ENCODE measurements around the gene WRNIP1.

The WRNIP1 gene

DNA sequence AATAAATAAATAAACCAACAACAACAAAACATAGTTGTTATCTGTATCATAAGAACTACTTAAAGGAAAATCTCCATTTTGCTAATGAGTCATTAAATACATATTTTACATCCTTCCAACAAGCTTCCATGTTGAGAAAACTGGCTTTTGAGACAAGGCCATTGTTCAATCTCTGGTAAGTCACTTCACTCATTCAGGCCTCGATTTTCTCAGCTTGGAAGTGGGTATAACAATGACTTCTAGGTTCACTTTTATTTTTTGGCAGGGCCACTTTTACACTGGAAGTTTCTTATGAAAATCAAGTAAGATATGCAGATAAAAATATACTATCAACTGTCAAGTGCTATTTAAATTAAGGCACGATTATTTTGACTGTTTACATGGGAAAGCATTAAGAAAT is 30.0 kb downstream of the WRNIP1 start:
- no peak for TF ChIP-seq TCF4 (CRISPR knock-in tag; IDR thresholded peaks at IDR 0.05; ENCODE audit: borderline replicate concordance)
- TF ChIP-seq OSR1 (CRISPR knock-in tag; IDR thresholded peaks at IDR 0.05): no peak
- TF ChIP-seq ZNF8 (CRISPR knock-in tag; IDR thresholded peaks at IDR 0.05): no peak
- TF ChIP-seq, protein P1, sequence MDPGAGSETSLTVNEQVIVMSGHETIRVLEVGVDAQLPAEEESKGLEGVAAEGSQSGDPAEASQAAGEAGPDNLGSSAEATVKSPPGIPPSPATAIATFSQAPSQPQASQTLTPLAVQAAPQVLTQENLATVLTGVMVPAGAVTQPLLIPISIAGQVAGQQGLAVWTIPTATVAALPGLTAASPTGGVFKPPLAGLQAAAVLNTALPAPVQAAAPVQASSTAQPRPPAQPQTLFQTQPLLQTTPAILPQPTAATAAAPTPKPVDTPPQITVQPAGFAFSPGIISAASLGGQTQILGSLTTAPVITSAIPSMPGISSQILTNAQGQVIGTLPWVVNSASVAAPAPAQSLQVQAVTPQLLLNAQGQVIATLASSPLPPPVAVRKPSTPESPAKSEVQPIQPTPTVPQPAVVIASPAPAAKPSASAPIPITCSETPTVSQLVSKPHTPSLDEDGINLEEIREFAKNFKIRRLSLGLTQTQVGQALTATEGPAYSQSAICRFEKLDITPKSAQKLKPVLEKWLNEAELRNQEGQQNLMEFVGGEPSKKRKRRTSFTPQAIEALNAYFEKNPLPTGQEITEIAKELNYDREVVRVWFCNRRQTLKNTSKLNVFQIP (CRISPR knock-in tag; IDR thresholded peaks at IDR 0.05; ENCODE audit: borderline replicate concordance, low read depth): no peak
- TF ChIP-seq TOX (CRISPR knock-in tag; IDR thresholded peaks at IDR 0.05; ENCODE audit: borderline replicate concordance): no peak
- TF ChIP-seq PPARA (CRISPR knock-in tag; IDR thresholded peaks at IDR 0.05; ENCODE audit: borderline replicate concordance): no peak
- no peak for TF ChIP-seq ZNF70 (CRISPR knock-in tag; IDR thresholded peaks at IDR 0.05)
- no peak for TF ChIP-seq ARNTL (CRISPR knock-in tag; IDR thresholded peaks at IDR 0.05; ENCODE audit: borderline replicate concordance, low read depth)
- TF ChIP-seq ZNF565 (CRISPR knock-in tag; conservative IDR thresholded peaks at IDR 0.05; ENCODE audit: low read depth): no peak
- TF ChIP-seq, protein P2, sequence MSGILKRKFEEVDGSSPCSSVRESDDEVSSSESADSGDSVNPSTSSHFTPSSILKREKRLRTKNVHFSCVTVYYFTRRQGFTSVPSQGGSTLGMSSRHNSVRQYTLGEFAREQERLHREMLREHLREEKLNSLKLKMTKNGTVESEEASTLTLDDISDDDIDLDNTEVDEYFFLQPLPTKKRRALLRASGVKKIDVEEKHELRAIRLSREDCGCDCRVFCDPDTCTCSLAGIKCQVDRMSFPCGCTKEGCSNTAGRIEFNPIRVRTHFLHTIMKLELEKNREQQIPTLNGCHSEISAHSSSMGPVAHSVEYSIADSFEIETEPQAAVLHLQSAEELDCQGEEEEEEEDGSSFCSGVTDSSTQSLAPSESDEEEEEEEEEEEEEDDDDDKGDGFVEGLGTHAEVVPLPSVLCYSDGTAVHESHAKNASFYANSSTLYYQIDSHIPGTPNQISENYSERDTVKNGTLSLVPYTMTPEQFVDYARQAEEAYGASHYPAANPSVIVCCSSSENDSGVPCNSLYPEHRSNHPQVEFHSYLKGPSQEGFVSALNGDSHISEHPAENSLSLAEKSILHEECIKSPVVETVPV (CRISPR knock-in tag; IDR thresholded peaks at IDR 0.05): no peak
- no peak for TF ChIP-seq SNAI2 (CRISPR knock-in tag; IDR thresholded peaks at IDR 0.05)
- ATAC-seq: no peak

DNA sequence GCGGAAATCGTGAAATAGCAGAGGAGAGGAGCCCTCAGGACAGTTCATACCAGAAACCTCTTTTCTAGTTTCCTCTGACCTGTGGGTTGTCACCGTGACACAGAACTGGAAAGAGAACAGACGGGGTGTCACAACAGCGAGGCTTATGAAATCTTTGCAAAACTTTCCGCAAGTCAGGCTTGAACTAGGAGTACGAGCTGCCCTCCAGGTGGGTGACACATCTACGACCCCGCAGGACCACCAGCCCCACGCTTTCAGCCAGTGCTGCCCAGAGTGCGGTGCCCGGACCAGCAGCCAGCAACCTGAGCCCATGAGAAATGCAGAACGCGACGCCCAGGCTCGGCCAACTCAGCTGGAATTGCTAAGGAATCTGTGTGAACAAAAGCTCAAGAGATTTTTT is 30.8 kb downstream of the WRNIP1 start:
- TF ChIP-seq, protein P3, sequence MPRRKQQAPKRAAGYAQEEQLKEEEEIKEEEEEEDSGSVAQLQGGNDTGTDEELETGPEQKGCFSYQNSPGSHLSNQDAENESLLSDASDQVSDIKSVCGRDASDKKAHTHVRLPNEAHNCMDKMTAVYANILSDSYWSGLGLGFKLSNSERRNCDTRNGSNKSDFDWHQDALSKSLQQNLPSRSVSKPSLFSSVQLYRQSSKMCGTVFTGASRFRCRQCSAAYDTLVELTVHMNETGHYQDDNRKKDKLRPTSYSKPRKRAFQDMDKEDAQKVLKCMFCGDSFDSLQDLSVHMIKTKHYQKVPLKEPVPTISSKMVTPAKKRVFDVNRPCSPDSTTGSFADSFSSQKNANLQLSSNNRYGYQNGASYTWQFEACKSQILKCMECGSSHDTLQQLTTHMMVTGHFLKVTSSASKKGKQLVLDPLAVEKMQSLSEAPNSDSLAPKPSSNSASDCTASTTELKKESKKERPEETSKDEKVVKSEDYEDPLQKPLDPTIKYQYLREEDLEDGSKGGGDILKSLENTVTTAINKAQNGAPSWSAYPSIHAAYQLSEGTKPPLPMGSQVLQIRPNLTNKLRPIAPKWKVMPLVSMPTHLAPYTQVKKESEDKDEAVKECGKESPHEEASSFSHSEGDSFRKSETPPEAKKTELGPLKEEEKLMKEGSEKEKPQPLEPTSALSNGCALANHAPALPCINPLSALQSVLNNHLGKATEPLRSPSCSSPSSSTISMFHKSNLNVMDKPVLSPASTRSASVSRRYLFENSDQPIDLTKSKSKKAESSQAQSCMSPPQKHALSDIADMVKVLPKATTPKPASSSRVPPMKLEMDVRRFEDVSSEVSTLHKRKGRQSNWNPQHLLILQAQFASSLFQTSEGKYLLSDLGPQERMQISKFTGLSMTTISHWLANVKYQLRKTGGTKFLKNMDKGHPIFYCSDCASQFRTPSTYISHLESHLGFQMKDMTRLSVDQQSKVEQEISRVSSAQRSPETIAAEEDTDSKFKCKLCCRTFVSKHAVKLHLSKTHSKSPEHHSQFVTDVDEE (CRISPR knock-in tag; IDR thresholded peaks at IDR 0.05): no peak
- TF ChIP-seq TOX (CRISPR knock-in tag; IDR thresholded peaks at IDR 0.05; ENCODE audit: borderline replicate concordance): no peak
- TF ChIP-seq GLIS3 (CRISPR knock-in tag; IDR thresholded peaks at IDR 0.05): no peak
- TF ChIP-seq, protein P1 (CRISPR knock-in tag; IDR thresholded peaks at IDR 0.05; ENCODE audit: borderline replicate concordance, low read depth): no peak
- TF ChIP-seq ZFP3 (CRISPR knock-in tag; IDR thresholded peaks at IDR 0.05): no peak
- TF ChIP-seq ZC3H10 (CRISPR knock-in tag; IDR thresholded peaks at IDR 0.05): no peak
- TF ChIP-seq SNAI2 (CRISPR knock-in tag; IDR thresholded peaks at IDR 0.05): no peak
- no peak for ATAC-seq

DNA sequence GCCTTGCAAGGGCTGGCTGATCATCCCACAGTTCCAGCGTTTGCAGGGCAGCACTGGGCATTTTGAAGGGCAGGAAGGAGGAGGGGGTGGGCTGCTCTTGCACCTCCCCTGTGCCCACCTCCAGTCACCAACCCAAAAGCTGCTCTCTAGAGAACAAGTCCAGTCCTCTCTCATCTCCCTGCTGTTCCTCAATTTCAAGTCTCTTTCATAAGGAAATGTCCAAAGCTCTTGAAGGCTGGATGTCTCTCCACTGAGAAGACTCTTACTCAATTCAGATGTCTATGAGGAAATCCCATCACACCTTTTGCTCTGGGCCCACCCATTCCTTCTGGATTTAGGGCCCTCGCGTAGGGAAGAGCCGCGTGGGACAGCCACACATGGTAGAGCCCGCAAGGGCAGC is 31.7 kb downstream of the WRNIP1 start:
- ATAC-seq: no peak
- TF ChIP-seq TOX (CRISPR knock-in tag; IDR thresholded peaks at IDR 0.05; ENCODE audit: borderline replicate concordance) (no peak), PATZ1 (CRISPR knock-in tag; IDR thresholded peaks at IDR 0.05; ENCODE audit: borderline replicate concordance) (no peak), OSR1 (CRISPR knock-in tag; IDR thresholded peaks at IDR 0.05) (no peak), BACH2 (CRISPR knock-in tag; IDR thresholded peaks at IDR 0.05; ENCODE audit: borderline replicate concordance) (no peak), ZC3H10 (CRISPR knock-in tag; IDR thresholded peaks at IDR 0.05) (no peak), TCF4 (CRISPR knock-in tag; IDR thresholded peaks at IDR 0.05; ENCODE audit: borderline replicate concordance) (no peak), ESRRG (CRISPR knock-in tag; IDR thresholded peaks at IDR 0.05) (no peak), CREB5 (CRISPR knock-in tag; IDR thresholded peaks at IDR 0.05; ENCODE audit: low read depth) (no peak), ARNTL (CRISPR knock-in tag; IDR thresholded peaks at IDR 0.05; ENCODE audit: borderline replicate concordance, low read depth) (no peak), ZFP3 (CRISPR knock-in tag; IDR thresholded peaks at IDR 0.05) (no peak), ZNF565 (CRISPR knock-in tag; conservative IDR thresholded peaks at IDR 0.05; ENCODE audit: low read depth) (no peak), ZNF70 (CRISPR knock-in tag; IDR thresholded peaks at IDR 0.05) (no peak), CSDC2 (CRISPR knock-in tag; IDR thresholded peaks at IDR 0.05) (no peak), SNAI2 (CRISPR knock-in tag; IDR thresholded peaks at IDR 0.05) (no peak), PPARA (CRISPR knock-in tag; IDR thresholded peaks at IDR 0.05; ENCODE audit: borderline replicate concordance) (no peak), GLIS3 (CRISPR knock-in tag; IDR thresholded peaks at IDR 0.05) (no peak)
- TF ChIP-seq, protein P1 (CRISPR knock-in tag; IDR thresholded peaks at IDR 0.05; ENCODE audit: borderline replicate concordance, low read depth): no peak
- TF ChIP-seq, protein P3 (CRISPR knock-in tag; IDR thresholded peaks at IDR 0.05): no peak
